ENCODE data around the gene ZNF653. TPM values are rescaled to one million over a fixed set of nuclear protein-coding genes. Genes with fewer than 3 reads are reported as not detected.

The ZNF653 gene
- polyA plus RNA-seq, 1 of the 3 experiments (the other 2 are of a cell fraction) = 14.7 TPM

GRCh38 chr19:11479090-11479897, 26.3 kb downstream of the ZNF653 start:
- Histone ChIP-seq H3K4me3 (ENCODE audit: low read depth in 2 of 2, low read length in 1 of 2) (peak overlapping the region in 1 of 2 experiments; percentile 54; a peak in 2 of 4 replicates), H3K27me3 (ENCODE audit: insufficient read depth) (peaks cover 25% of the 10 kb centered on the region; the same call in 1 of the 2 replicates), H3K9me3 (no peaks in the 10 kb centered on the region), H3K36me3 (replicated peaks in 1 of 2; ENCODE audit: control insufficient read depth in 1 of 2, insufficient read depth in 2 of 2, low read length in 1 of 2) (no peaks in the 10 kb centered on the region), H4K20me1 (ENCODE audit: insufficient read depth) (no peaks in the 10 kb centered on the region), H3K4me1 (ENCODE audit: control insufficient read depth in 1 of 2, insufficient read depth in 2 of 2, low read depth in 1 of 2, low read length in 1 of 2) (peaks cover 0 to 19% of the 10 kb centered on the region in 2 experiments; a peak in 1 of 4 replicates), H3K9ac (no peak overlapping the region), H3F3A (replicated peaks; ENCODE audit: insufficient read depth) (no peaks in the 10 kb centered on the region), H3K27ac (ENCODE audit: low read depth in 2 of 2, low read length in 1 of 2) (peak overlapping the region in 1 of 2 experiments; percentile 75; a peak in 2 of 4 replicates), H3K4me2 (peak overlapping the region; percentile 47), H3K9me2 (no peaks in the 10 kb centered on the region), H2AFZ (ENCODE audit: low read depth) (no peak overlapping the region), H3K79me2 (ENCODE audit: insufficient read depth) (no peaks in the 10 kb centered on the region)
- WGBS (ENCODE audit: low lambda C conversion rate) = 26% methylated on average over 34 of the region's 62 CpGs
- peak; percentile 98 for DNase-seq
- TF ChIP-seq IRF3 (IDR thresholded peaks at IDR 0.05; ENCODE audit: low read depth, low read length) (no peak), MEF2A (IDR thresholded peaks at IDR 0.05; ENCODE audit: borderline replicate concordance, low read depth) (no peak), RAD21 (IDR thresholded peaks at IDR 0.05; ENCODE audit: low read length) (no peak), FOXJ3 (CRISPR knock-in tag; IDR thresholded peaks at IDR 0.05) (no peak), ZBTB33 (IDR thresholded peaks at IDR 0.05; ENCODE audit: borderline replicate concordance, low read depth) (no peak), POLR2AphosphoS5 (IDR thresholded peaks at IDR 0.05; ENCODE audit: low read depth, low read length) (no peak), NFIC (IDR thresholded peaks at IDR 0.05; ENCODE audit: borderline replicate concordance) (no peak), JUND (IDR thresholded peaks at IDR 0.05) (no peak), GATA2 (CRISPR knock-in tag; IDR thresholded peaks at IDR 0.05) (no peak), REST (IDR thresholded peaks at IDR 0.05; ENCODE audit: low read depth, low read length) (peak; percentile 95), GABPA (IDR thresholded peaks at IDR 0.05; ENCODE audit: low read depth) (no peak), FOSL2 (IDR thresholded peaks at IDR 0.05; ENCODE audit: borderline replicate concordance, low read depth) (no peak), MXI1 (IDR thresholded peaks at IDR 0.05; ENCODE audit: low read depth, low read length) (peak; percentile 24; the same call in 1 of the 2 replicates), TEAD4 (IDR thresholded peaks at IDR 0.05; ENCODE audit: borderline replicate concordance, insufficient read depth) (no peak), NRF1 (IDR thresholded peaks at IDR 0.05; ENCODE audit: low read depth, low read length) (no peak)
- CTCF ChIA-PET = interaction anchor here (1.6 to 3.1 kb wide), 2 partner anchors 98 to 101 kb away, joined by 3 to 9 read pairs; no protein-coding TSS in a partner anchor
- POLR2A ChIA-PET = interaction anchor here (0.6 to 0.7 kb wide), 3 partner anchors 29 to 104 kb away, joined by 3 read pairs; no protein-coding TSS in a partner anchor
